Eye (tissue), 1 donor: ENCODE data around the gene ELOVL5.

Experiments used
- DNase-seq: peaks from one replicate; pipeline ENCODE4 v3.0.0-alpha.2; 2015

The ELOVL5 gene

GRCh38 chr6:53233309-53233708 is 115.4 kb downstream of the ELOVL5 start:
- DNase-seq: no peak

DNA sequence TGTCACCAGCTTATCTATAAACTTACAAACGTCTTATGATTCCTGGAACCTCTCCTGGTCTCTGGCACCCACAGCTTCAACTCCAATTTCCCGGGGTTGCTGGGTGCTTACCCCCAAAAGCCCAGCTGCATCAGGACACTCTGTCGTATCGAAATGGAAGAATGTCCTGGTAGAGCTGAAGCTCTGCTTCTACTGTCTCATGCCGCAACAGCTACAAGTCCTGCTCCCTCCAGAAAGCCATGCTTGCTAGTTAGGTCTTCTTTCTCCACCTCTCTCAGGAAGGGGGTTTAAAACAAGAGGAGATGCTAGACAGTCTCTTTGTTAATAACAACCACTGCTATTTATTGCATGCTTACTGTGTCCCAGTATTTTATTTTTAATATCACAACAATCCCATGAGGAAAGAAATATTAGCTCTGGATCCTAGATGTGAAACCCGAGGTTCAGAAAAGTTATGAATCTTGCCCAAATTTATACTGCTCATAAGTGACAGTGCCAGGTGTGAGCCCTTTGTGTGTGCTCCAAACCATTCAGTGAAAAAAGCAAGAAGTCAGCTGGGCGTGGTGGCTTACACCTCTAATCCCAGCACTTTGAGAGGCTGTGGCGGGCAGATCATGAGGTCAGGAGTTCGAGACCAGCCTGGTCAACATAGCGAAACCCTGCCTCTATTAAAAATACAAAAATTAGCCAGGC is 117.8 kb downstream of the ELOVL5 start:
- DNase-seq: no peak

DNA sequence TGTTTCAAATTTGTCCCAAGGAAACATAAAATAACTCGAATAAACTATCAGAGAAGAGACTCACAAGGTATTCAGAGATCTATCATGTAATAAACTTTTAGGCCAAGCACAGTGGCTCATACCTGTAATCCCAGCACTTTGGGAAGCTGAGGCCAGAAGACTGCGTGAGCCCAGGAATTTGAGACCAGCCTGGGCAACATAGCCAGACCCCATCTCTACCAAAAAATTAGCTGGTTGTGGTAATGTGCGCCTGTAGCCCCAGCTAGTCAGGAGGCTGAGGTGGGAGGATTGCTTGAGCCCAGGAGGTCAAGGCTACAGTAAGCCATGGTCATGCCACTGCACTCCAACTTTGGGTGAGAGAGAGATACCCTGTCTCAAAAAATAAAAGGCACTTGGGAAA is 120.9 kb downstream of the ELOVL5 start:
- DNase-seq: no peak

DNA sequence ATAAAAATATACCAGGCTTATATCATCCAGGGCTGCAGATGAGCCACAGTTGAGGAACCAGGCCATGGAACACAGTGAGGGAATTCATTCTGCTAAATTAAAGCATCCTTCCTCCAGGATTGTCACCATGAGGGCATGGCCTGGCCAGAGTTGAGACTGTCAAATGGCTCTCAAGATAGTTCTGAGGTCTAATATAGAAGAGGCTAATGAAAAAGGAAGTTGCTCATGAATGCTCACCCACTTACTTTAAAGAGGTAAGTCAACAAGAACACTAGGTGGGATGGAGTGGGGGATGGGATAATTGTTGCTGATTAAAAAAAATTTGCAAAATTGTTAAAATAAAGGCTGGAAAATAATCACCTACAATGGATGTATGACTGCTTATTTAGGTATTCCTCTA is 128.1 kb downstream of the ELOVL5 start:
- DNase-seq: no peak
